Activated naive CD4-positive, alpha-beta T cell treated with anti-CD3 and anti-CD28 coated beads, Interleukin-2, amount 50 U/mL, for 16 hours (primary cell): ENCODE results near the gene PTPRN2.
"Not testable (repeated sequence)": the region's sequence is repeated elsewhere in the genome, so short reads cannot be mapped to it uniquely, and the experiment has no call there.

Experiments used
- DNase-seq: peaks from one replicate; pipeline ENCODE4 v3.0.0-alpha.2; 2020

PTPRN2 gene

GRCh38 chr7:158315881-158316280 is 271.7 kb downstream of the PTPRN2 start:
- no peak for DNase-seq

- no peak for DNase-seq
These were observed 272.3 kb downstream of the PTPRN2 start for GRCh38 chr7:158315326-158315725.

- DNase-seq: no peak
These were observed 273.2 kb downstream of the PTPRN2 start for GRCh38 chr7:158314394-158314793.

GRCh38 chr7:158313931-158314330 is 273.7 kb downstream of the PTPRN2 start:
- DNase-seq: no peak

- DNase-seq: no peak
These were observed 274.8 kb downstream of the PTPRN2 start for GRCh38 chr7:158312789-158313188.

- DNase-seq: no peak
These were observed 275.8 kb downstream of the PTPRN2 start for GRCh38 chr7:158311791-158312190.

- DNase-seq: no peak
These were observed 276.5 kb downstream of the PTPRN2 start for GRCh38 chr7:158310924-158311666.

- no peak for DNase-seq
These were observed 277.5 kb downstream of the PTPRN2 start for GRCh38 chr7:158309868-158310763.

GRCh38 chr7:158308001-158308400 is 279.6 kb downstream of the PTPRN2 start:
- DNase-seq: no peak

- not testable (repeated sequence) for DNase-seq
These were observed 283.6 kb downstream of the PTPRN2 start for GRCh38 chr7:158304072-158304471.

- DNase-seq: no peak
These were observed 284.5 kb downstream of the PTPRN2 start for GRCh38 chr7:158303121-158303520.

- DNase-seq: no peak
These were observed 285.2 kb downstream of the PTPRN2 start for GRCh38 chr7:158302274-158303070.

GRCh38 chr7:158301207-158301606 is 286.4 kb downstream of the PTPRN2 start:
- no peak for DNase-seq

- DNase-seq: no peak
These were observed 287.2 kb downstream of the PTPRN2 start for GRCh38 chr7:158300427-158300826.

GRCh38 chr7:158299607-158300006 is 288.0 kb downstream of the PTPRN2 start:
- no peak for DNase-seq

- no peak for DNase-seq
These were observed 290.9 kb downstream of the PTPRN2 start for GRCh38 chr7:158296798-158297104.

- no peak for DNase-seq
These were observed 291.4 kb downstream of the PTPRN2 start for GRCh38 chr7:158295966-158296797.

- DNase-seq: not testable (repeated sequence)
These were observed 293.0 kb downstream of the PTPRN2 start for GRCh38 chr7:158294468-158295215.

GRCh38 chr7:158292948-158293347 is 294.7 kb downstream of the PTPRN2 start:
- no peak for DNase-seq

GRCh38 chr7:158291998-158292397 is 295.6 kb downstream of the PTPRN2 start:
- no peak for DNase-seq

- DNase-seq: no peak
These were observed 297.7 kb downstream of the PTPRN2 start for GRCh38 chr7:158289761-158290523.
